Stomach smooth muscle (tissue), 2 donors: ENCODE measurements around the gene UBE2E2.

Source experiments
- H3K27ac ChIP-seq: one replicate; pipeline ENCODE4 v1.7.0; 2013; ENCODE audit warnings: mild to moderate bottlenecking, low read length, inconsistent platforms
- H3K27me3 ChIP-seq, 2 donors: one replicate each; pipeline ENCODE4 v1.7.0; 2013; ENCODE audit warnings: low read length in 2 of 2; ENCODE audit not compliant: insufficient read depth in 2 of 2, control insufficient read depth in 1 of 2
- H3K36me3 ChIP-seq, 2 donors: one replicate each; pipeline ENCODE4 v1.7.0; 2013; ENCODE audit warnings: low read length in 2 of 2; ENCODE audit not compliant: control insufficient read depth in 2 of 2, insufficient read depth in 2 of 2
- H3K4me1 ChIP-seq: one replicate; pipeline ENCODE4 v1.7.0; 2013; ENCODE audit warnings: low read length; ENCODE audit not compliant: control insufficient read depth, insufficient read depth
- H3K4me3 ChIP-seq, 2 donors: one replicate each; pipeline ENCODE4 v1.7.0; 2013; ENCODE audit warnings: low read length in 2 of 2
- H3K9ac ChIP-seq, 2 donors: one replicate each; pipeline ENCODE4 v1.7.0; 2013; ENCODE audit warnings: low read length in 2 of 2, mild to moderate bottlenecking in 1 of 2
- H3K9me3 ChIP-seq, 2 donors: one replicate each; pipeline ENCODE4 v1.7.0; 2013; ENCODE audit warnings: low read length in 2 of 2; ENCODE audit not compliant: control insufficient read depth in 2 of 2
- donor health status: healthy.
- donor health status: Pancreatic carcinoma.

The UBE2E2 gene

GRCh38 chr3:23481011-23481615 is 278.0 kb downstream of the UBE2E2 start:
- H3K27me3 ChIP-seq: no peaks in the 10 kb centered on the region
- H3K9me3 ChIP-seq: no peaks in the 10 kb centered on the region
- H3K4me3 ChIP-seq: no peak overlapping the region
- H3K4me1 ChIP-seq: no peaks in the 10 kb centered on the region
- H3K27ac ChIP-seq: no peak overlapping the region
- H3K9ac ChIP-seq: no peak overlapping the region
- H3K36me3 ChIP-seq: no peaks in the 10 kb centered on the region

DNA sequence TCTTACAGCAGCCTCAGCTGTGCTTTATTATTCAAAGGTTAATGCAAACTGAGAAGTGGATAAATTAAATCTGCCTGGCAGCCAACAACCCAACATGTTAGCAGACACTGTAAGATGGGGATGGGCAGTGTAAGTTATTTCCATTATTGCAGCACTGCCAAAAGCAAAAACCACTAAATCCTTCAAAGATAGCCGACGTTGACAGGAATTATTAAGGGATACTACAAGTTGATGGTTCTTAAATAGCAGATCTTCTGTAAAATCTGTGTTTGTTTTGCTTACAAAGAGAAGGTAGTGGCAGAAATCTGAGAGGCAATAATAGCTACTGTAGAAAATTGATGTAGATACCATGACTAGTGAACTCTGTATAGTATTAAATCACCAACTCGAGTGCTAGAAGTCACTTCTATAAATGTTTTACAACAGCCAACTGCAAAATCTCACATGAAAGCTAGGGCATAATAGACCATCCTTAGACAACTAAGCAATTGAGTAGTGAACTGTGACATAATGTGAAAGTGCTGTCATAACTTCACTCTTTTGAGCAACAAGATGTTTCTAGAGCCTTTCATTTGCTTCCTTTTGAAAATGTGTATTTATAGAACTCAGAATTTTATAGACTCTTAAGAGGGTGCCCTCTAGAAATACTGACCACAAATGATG is 278.6 kb downstream of the UBE2E2 start:
- Histone ChIP-seq H3K4me3 (no peak overlapping the region), H3K36me3 (no peaks in the 10 kb centered on the region), H3K9me3 (no peaks in the 10 kb centered on the region), H3K4me1 (no peaks in the 10 kb centered on the region), H3K27ac (no peak overlapping the region), H3K9ac (no peak overlapping the region), H3K27me3 (no peaks in the 10 kb centered on the region)

DNA sequence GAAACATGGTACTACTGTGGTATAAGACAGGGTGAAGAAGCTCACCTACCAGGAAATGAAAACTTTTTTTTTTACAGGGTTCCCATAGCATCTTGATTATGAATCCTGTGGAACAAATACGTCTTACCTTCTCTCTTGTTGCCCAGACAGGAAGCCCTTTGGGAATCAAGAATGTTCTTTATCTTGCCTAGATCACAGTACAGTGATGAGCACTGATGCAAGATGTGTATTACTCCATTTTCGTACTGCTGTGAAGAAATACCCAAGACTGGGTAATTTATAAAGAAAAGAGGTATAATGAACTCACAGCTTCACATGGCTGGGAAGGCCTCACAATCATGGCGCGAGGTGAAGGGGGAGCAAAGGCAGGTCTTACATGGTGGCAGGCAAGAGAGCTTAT is 281.3 kb downstream of the UBE2E2 start:
- no peaks in the 10 kb centered on the region for H3K27me3 ChIP-seq
- no peak overlapping the region for H3K4me3 ChIP-seq
- no peak overlapping the region for H3K27ac ChIP-seq

GRCh38 chr3:23485922-23486321 is 282.8 kb downstream of the UBE2E2 start:
- Histone ChIP-seq H3K4me3 (no peak overlapping the region), H3K27me3 (no peaks in the 10 kb centered on the region), H3K27ac (no peak overlapping the region), H3K9ac (no peak overlapping the region), H3K36me3 (no peaks in the 10 kb centered on the region), H3K9me3 (no peaks in the 10 kb centered on the region), H3K4me1 (no peaks in the 10 kb centered on the region)

More for the DNA sequence above, 281.3 kb downstream of the UBE2E2 start:
- Histone ChIP-seq H3K36me3 (no peaks in the 10 kb centered on the region), H3K9ac (no peak overlapping the region), H3K4me1 (no peaks in the 10 kb centered on the region), H3K9me3 (no peaks in the 10 kb centered on the region)

DNA sequence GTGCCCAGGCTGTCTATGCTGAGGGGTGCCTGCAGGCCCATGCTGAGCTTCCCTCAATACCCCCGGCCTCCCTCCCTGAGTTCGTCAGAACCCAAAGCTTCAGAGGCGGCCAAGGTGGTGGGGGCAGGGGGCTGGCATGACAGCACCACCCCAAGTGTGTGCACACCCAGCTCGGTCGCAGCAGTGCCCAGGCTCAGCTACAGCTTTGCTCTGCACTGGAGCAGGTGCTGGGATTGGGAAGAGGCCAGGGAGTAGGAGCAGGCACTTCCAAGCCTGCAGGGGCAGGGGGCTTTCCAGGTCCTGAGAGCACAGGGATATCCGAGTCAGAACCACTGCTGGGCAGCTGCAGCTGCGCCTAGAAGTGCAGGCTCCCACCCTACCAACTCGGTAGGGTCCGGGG is 283.9 kb downstream of the UBE2E2 start:
- no peaks in the 10 kb centered on the region for H3K4me1 ChIP-seq

GRCh38 chr3:23488618-23489017 is 285.5 kb downstream of the UBE2E2 start:
- Histone ChIP-seq H3K4me3 (no peak overlapping the region), H3K9me3 (no peaks in the 10 kb centered on the region), H3K27me3 (no peaks in the 10 kb centered on the region), H3K27ac (no peak overlapping the region), H3K36me3 (no peaks in the 10 kb centered on the region), H3K4me1 (no peaks in the 10 kb centered on the region), H3K9ac (no peak overlapping the region)

More for the DNA sequence above, 283.9 kb downstream of the UBE2E2 start:
- H3K9me3 ChIP-seq: no peaks in the 10 kb centered on the region
- no peak overlapping the region for H3K9ac ChIP-seq
- no peaks in the 10 kb centered on the region for H3K27me3 ChIP-seq
- H3K27ac ChIP-seq: no peak overlapping the region
- no peaks in the 10 kb centered on the region for H3K36me3 ChIP-seq
- H3K4me3 ChIP-seq: no peak overlapping the region

- H3K4me1 ChIP-seq: no peaks in the 10 kb centered on the region
- no peaks in the 10 kb centered on the region for H3K9me3 ChIP-seq
- H3K9ac ChIP-seq: no peak overlapping the region
- no peak overlapping the region for H3K4me3 ChIP-seq
- no peaks in the 10 kb centered on the region for H3K27me3 ChIP-seq
- H3K36me3 ChIP-seq: no peaks in the 10 kb centered on the region
- no peak overlapping the region for H3K27ac ChIP-seq
These were observed 286.4 kb downstream of the UBE2E2 start for GRCh38 chr3:23489300-23490158.

DNA sequence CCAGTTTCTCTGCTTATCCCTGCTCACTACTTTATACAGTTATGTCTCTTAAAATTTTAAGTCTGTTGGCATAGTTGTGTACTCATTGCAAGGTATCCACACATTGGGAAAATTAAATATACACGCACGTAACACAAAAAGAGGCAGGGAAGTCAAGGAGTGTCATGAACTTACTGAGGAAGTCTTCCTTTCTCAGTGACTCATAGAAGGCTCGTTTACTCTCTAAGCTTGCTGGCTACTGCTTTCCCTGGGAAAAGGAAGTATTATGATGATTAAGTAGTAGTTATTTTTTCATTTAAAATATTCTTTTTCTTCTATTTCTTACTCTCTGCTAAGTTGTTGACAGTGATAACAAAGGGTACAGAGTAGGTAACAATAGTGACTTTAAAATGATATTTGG is 287.3 kb downstream of the UBE2E2 start:
- Histone ChIP-seq H3K9ac (no peak overlapping the region), H3K27ac (no peak overlapping the region), H3K4me3 (no peak overlapping the region), H3K27me3 (no peaks in the 10 kb centered on the region), H3K36me3 (no peaks in the 10 kb centered on the region), H3K9me3 (no peaks in the 10 kb centered on the region), H3K4me1 (no peaks in the 10 kb centered on the region)

DNA sequence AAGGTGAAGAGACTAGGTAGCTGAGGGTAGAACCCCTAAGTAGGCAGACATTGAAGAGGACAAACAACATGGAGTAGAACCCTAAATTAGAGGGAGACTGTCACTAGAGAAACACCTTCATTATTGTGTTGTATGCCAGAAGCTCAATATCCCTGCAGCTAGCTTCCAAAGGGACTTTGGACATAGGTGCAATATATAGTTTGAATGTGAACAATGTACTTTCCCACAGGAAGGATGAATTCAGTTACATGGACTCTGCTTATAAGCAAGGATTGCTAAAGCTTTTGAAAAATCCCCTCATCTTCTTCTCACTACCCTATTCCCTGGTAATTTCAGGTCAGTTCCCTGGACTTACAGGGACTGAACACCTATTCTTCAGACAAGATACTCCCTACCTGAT is 288.9 kb downstream of the UBE2E2 start:
- no peaks in the 10 kb centered on the region for H3K27me3 ChIP-seq
- H3K4me3 ChIP-seq: no peak overlapping the region
- no peaks in the 10 kb centered on the region for H3K9me3 ChIP-seq
- no peaks in the 10 kb centered on the region for H3K4me1 ChIP-seq
- no peak overlapping the region for H3K9ac ChIP-seq
- H3K27ac ChIP-seq: no peak overlapping the region
- H3K36me3 ChIP-seq: no peaks in the 10 kb centered on the region

DNA sequence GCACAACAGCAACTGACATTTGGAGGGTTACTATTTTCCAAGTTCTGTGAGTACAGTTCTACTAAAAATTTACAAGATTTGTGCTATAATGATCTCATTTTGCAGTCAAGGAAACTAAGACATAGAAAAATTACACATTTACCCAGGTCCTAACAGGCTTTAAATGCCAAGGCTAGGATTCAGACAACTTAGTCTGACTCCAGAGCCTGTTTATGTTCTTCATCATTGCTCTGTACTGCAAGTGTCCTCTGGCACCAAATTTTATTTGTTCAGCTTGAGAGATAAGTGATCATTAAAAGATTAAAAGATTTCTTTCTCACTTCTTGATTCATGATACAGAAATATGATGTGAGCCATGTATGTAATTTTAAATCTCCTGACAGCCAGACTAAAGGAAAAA is 290.8 kb downstream of the UBE2E2 start:
- H3K27me3 ChIP-seq: no peaks in the 10 kb centered on the region
- H3K4me3 ChIP-seq: no peak overlapping the region
- H3K36me3 ChIP-seq: no peaks in the 10 kb centered on the region
- no peak overlapping the region for H3K9ac ChIP-seq
- H3K27ac ChIP-seq: no peak overlapping the region
- H3K9me3 ChIP-seq: no peaks in the 10 kb centered on the region
- no peaks in the 10 kb centered on the region for H3K4me1 ChIP-seq

- H3K27me3 ChIP-seq: no peaks in the 10 kb centered on the region
- no peaks in the 10 kb centered on the region for H3K4me1 ChIP-seq
- no peak overlapping the region for H3K9ac ChIP-seq
- H3K4me3 ChIP-seq: no peak overlapping the region
- no peak overlapping the region for H3K27ac ChIP-seq
- H3K36me3 ChIP-seq: no peaks in the 10 kb centered on the region
- no peaks in the 10 kb centered on the region for H3K9me3 ChIP-seq
These were observed 291.8 kb downstream of the UBE2E2 start for GRCh38 chr3:23494967-23495366.
